HepG2 (cell line): ENCODE measurements around the gene MARCHF9. TPM values are rescaled to one million over a fixed set of nuclear protein-coding genes. Genes with fewer than 3 reads are reported as not detected.

Source experiments
- ATAC-seq: fragments of 200-7000 bp; cut with Tn5 transposase; 3 replicates; pipeline ENCODE4 v1.9.1; 2020; ENCODE audit warnings: mild to moderate bottlenecking, moderate library complexity
- BruUV-seq: library from RNA; stranded (reverse); fragments of 400-500 nt; replicated peaks from 2 replicates; lab custom pipeline; 2021; lab: Mats Ljungman, UMichigan
- CTCF ChIA-PET: fragments of 300-600 bp; formaldehyde crosslinking; extraction: SDS; loops from one replicate; lab custom pipeline; 2021; ENCODE audit warnings: low total read pairs, inconsistent platforms, low intra/inter-chr PET ratio; lab: Yijun Ruan, JAX
- POLR2A ChIA-PET: fragments of 350-600 bp; sonication (Branson Sonifier 250); formaldehyde crosslinking; loops from one replicate; lab custom pipeline; 2020; ENCODE audit warnings: antibody characterized with exemption, inconsistent platforms; lab: Yijun Ruan, JAX
- DNase-seq: peaks from one replicate; pipeline ENCODE4 v3.0.0-alpha.2; 2015; ENCODE audit warnings: low spot score
- FAIRE-seq: peaks from 3 replicates; lab custom pipeline; 2011; peaks lifted over from hg19 to GRCh38; lab: Jason Lieb, UNC
- H2AFZ ChIP-seq: one replicate; pipeline ENCODE4 v1.6.1; 2011; ENCODE audit warnings: low read length, inconsistent platforms
- H3K27ac ChIP-seq: fragments of 300-600 bp; 3 replicates; pipeline ENCODE4 v1.8.0; 2011; ENCODE audit warnings: mixed run types, mild to moderate bottlenecking, mixed read lengths, low read length, inconsistent platforms; ENCODE audit not compliant: insufficient read depth; ENCODE audit errors: extremely low read length
- H3K27me3 ChIP-seq, 2 experiments: fragments of 200-600 bp in 1 of 2; 2 replicates in 1 of 2; 3 replicates in 1 of 2; pipeline versions ENCODE4 v1.6.0 to v1.8.0; 2011; ENCODE audit warnings: low read length in 2 of 2, mild to moderate bottlenecking in 2 of 2, moderate library complexity in 2 of 2, inconsistent platforms in 1 of 2; ENCODE audit not compliant: insufficient read depth in 2 of 2, control insufficient read depth in 1 of 2
- H3K36me3 ChIP-seq, 2 experiments: fragments of 200-600 bp in 1 of 2; replicated peaks in 1 of 2; 2 replicates in 1 of 2; 3 replicates in 1 of 2; pipeline versions ENCODE4 v1.5.1 to v1.8.0; 2011; ENCODE audit warnings: low read length in 2 of 2, inconsistent platforms in 1 of 2; ENCODE audit not compliant: insufficient read depth in 2 of 2, control insufficient read depth in 1 of 2
- H3K4me1 ChIP-seq: 2 replicates; pipeline ENCODE4 v1.5.1; 2012; ENCODE audit warnings: low read length, inconsistent platforms; ENCODE audit not compliant: insufficient read depth
- H3K4me2 ChIP-seq: 2 replicates; pipeline ENCODE4 v1.6.0; 2011; ENCODE audit warnings: low read depth, low read length, inconsistent platforms
- H3K4me3 ChIP-seq, 3 experiments: fragments of 200-600 bp in 1 of 3; sonication (generic), shearing (Covaris generic) in 1 of 3; replicated peaks in 1 of 3; 2 replicates each; pipeline ENCODE4 v1.5.1; 2011 to 2016; ENCODE audit warnings: low read length in 3 of 3, inconsistent platforms in 2 of 3, low read depth in 2 of 3, mild to moderate bottlenecking in 2 of 3, control low read depth in 1 of 3, mixed read lengths in 1 of 3; ENCODE audit not compliant: insufficient read depth in 1 of 3
- H3K79me2 ChIP-seq: one replicate; pipeline ENCODE4 v1.6.1; 2011; ENCODE audit warnings: low read length, inconsistent platforms; ENCODE audit not compliant: insufficient read depth
- H3K9ac ChIP-seq: 2 replicates; pipeline ENCODE4 v1.6.0; 2011; ENCODE audit warnings: mild to moderate bottlenecking, low read depth, low read length, inconsistent platforms; ENCODE audit not compliant: insufficient read depth
- H3K9me3 ChIP-seq: 2 replicates; pipeline ENCODE4 v1.5.1; 2012; ENCODE audit warnings: mild to moderate bottlenecking, low read length
- H4K20me1 ChIP-seq: 2 replicates; pipeline ENCODE4 v1.6.0; 2011; ENCODE audit warnings: inconsistent platforms, mild to moderate bottlenecking, low read length, moderate library complexity; ENCODE audit not compliant: insufficient read depth
- AKNA ChIP-seq: sonication (generic); formaldehyde crosslinking; IDR thresholded peaks from 2 replicates; pipeline ENCODE4 v1.4.0; 2020; ENCODE audit warnings: missing genetic modification reagents, borderline replicate concordance
- DBP ChIP-seq: sonication (generic); formaldehyde crosslinking; IDR thresholded peaks from 2 replicates; pipeline ENCODE4 v1.4.0; 2020; ENCODE audit warnings: missing genetic modification reagents; ENCODE audit errors: not compliant biosample characterization
- MATR3 ChIP-seq: sonication (generic); formaldehyde crosslinking; IDR thresholded peaks from 2 replicates; pipeline ENCODE4 v1.4.0; 2020; ENCODE audit warnings: missing genetic modification reagents
- MTF2 ChIP-seq: sonication (generic); formaldehyde crosslinking; IDR thresholded peaks from 2 replicates; pipeline ENCODE4 v1.5.0; 2020; ENCODE audit warnings: missing genetic modification reagents, borderline replicate concordance
- PCBP2 ChIP-seq: fragments of 200-400 bp; formaldehyde crosslinking; optimal IDR thresholded peaks from 2 replicates; pipeline ENCODE3; 2018; ENCODE audit warnings: low read length, low read depth; ENCODE audit not compliant: poor library complexity, severe bottlenecking
- PHF8 ChIP-seq: sonication (generic); formaldehyde crosslinking; IDR thresholded peaks from 2 replicates; pipeline ENCODE4 v1.5.0; 2020; ENCODE audit warnings: missing genetic modification reagents
- ZBTB14 ChIP-seq: sonication (generic); formaldehyde crosslinking; IDR thresholded peaks from 2 replicates; pipeline ENCODE4 v1.4.0; 2020; ENCODE audit warnings: missing genetic modification reagents
- ZNF282 ChIP-seq: fragments of 450-650 bp; IDR thresholded peaks from 2 replicates; pipeline ENCODE4 v1.6.1; 2018; ENCODE audit not compliant: partially characterized antibody
- ZNF468 ChIP-seq: sonication (generic); formaldehyde crosslinking; IDR thresholded peaks from 2 replicates; pipeline ENCODE4 v1.8.0; 2022; ENCODE audit warnings: mild to moderate bottlenecking, moderate library complexity, missing genetic modification reagents
- ZNF75D ChIP-seq: sonication (generic); formaldehyde crosslinking; IDR thresholded peaks from 2 replicates; pipeline ENCODE4 v1.8.1; 2023; ENCODE audit warnings: missing genetic modification reagents, mild to moderate bottlenecking, borderline replicate concordance
- ZNF788 ChIP-seq: sonication (generic); formaldehyde crosslinking; IDR thresholded peaks from 2 replicates; pipeline ENCODE4 v1.5.0; 2020; ENCODE audit warnings: mild to moderate bottlenecking, missing genetic modification reagents, borderline replicate concordance
- ZZZ3 ChIP-seq: sonication (generic); formaldehyde crosslinking; IDR thresholded peaks from 2 replicates; pipeline ENCODE4 v1.4.0; 2020; ENCODE audit warnings: missing genetic modification reagents, mild to moderate bottlenecking, borderline replicate concordance
- WGBS: methylation state at CpG from one replicate; pipeline ENCODE4 v1.1.6; 2017; ENCODE audit warnings: low lambda C conversion rate; 5-methylcytosine and 5-hydroxymethylcytosine counted together
- in situ Hi-C: cut with HindIII; loops from 2 replicates; pipeline ENCODE4 v1.10.0; 2017; ENCODE audit warnings: low pct_unique_long_range_greater_than_20kb; ENCODE audit not compliant: extremely low pct_ligation_motif_present
- intact Hi-C: fragments of 100-400 bp; cut with micrococcal nuclease; formaldehyde crosslinking; loops from one replicate; pipeline ENCODE4 v1.10.0; 2022; ENCODE audit not compliant: unreplicated experiment
- polyA plus RNA-seq, 8 experiments: library from polyadenylated mRNA; depleted of rRNA in 3 of 8; stranded (reverse) in 7 of 8; unstranded in 1 of 8; fragments of >200 nt; fragmentation: Illumina TruSeq in 4 of 8; extraction: Trizol in 4 of 8; gene quantifications; 2 replicates each; pipeline versions ENCODE4 v1.2.1 to v1.2.3, GENCODE V29; 2011 to 2016; ENCODE audit warnings: low read depth in 4 of 8, missing spikeins in 1 of 8, mixed read lengths in 1 of 8; ENCODE audit not compliant: insufficient read depth in 1 of 8
- total RNA-seq, 5 experiments: library from RNA; depleted of rRNA; stranded (reverse); fragments of >200 nt; fragmentation: Illumina TruSeq; extraction: Trizol; gene quantifications; 2 replicates each; pipeline ENCODE4 v1.2.3, GENCODE V29; 2016; ENCODE audit warnings: low read depth in 1 of 5
- TF ChIP-seq, protein P1 (sequence below): sonication (generic); formaldehyde crosslinking; IDR thresholded peaks from 2 replicates; pipeline ENCODE4 v1.5.1; 2020; ENCODE audit warnings: missing genetic modification reagents, mild to moderate bottlenecking, borderline replicate concordance

MARCHF9 gene
- total and polyA plus RNA-seq, 2 of the 13 experiments (the other 11 are each of a cell fraction or from before 2014, with no cell fraction given): 5.7 to 9.6 TPM

DNA sequence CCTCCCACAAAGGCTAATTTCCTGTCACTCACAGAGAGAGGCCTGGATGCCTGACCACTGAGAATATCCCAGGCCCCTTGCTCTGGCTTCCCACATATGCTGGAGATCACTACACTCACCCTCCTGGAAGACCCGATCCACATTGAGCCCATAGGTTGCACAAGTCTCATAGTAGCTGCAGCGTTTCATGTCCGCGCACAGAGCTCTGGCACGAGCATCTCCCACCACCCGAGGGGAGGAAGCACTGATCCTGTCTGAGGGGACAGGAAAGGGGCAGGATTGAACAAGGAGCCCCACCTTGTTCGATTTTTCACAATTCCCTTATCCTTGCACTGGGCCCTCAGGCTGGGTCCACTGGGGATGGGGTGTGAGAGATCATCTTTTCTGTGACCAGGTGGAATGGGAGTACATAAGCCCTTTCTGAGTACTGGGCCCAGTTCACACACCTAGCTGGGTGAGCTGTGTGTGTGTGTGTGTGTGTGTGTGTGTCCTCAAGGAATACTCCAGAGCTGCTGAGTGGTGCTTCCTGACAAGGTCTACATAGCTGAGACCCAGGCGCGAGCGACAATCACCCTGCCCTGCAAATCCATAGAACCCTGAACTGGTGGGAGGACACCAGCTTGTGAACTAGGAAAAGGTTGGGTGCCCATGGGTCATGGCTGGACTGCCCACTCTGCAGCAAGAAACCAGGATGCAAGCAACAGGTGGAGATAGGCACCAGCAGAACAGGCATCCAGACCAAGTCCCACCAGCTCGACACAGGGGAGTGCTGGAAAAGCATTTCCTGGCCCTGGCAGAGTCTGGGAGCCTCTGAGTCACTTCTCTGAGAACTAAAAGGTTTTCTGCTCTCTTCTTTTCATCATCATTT lies 21.9 kb upstream of the MARCHF9 start:
- Histone ChIP-seq H3K9me3 (no peaks in the 10 kb centered on the region), H3K27ac (no peak overlapping the region), H3K79me2 (no peaks in the 10 kb centered on the region), H3K4me3 (no peak overlapping the region), H3K27me3 (peaks cover 10 to 57% of the 10 kb centered on the region in 2 experiments), H3K4me2 (no peak overlapping the region), H4K20me1 (no peaks in the 10 kb centered on the region), H3K36me3 (no peaks in the 10 kb centered on the region), H3K4me1 (peaks cover 32% of the 10 kb centered on the region), H3K9ac (no peak overlapping the region), H2AFZ (no peak overlapping the region)
- in situ Hi-C loops: no loop called here
- POLR2A ChIA-PET: no interaction called here
- FAIRE-seq (no peak), DNase-seq (no peak), ATAC-seq (no peak)
- intact Hi-C loops: no loop called here
- CTCF ChIA-PET: no interaction called here
- no TSS peak for BruUV-seq
- 25% methylated on average over 6 of the region's 11 CpGs for WGBS
- TF ChIP-seq ZZZ3 (CRISPR knock-in tag) (no peak), ZNF468 (CRISPR knock-in tag) (no peak), PHF8 (no peak), PCBP2 (no peak), ZNF788 (CRISPR knock-in tag) (no peak), ZBTB14 (no peak), ZNF282 (no peak), AKNA (CRISPR knock-in tag) (no peak), DBP (no peak), MATR3 (no peak), MTF2 (CRISPR knock-in tag) (no peak), ZNF75D (CRISPR knock-in tag) (no peak)
- TF ChIP-seq, protein P1, sequence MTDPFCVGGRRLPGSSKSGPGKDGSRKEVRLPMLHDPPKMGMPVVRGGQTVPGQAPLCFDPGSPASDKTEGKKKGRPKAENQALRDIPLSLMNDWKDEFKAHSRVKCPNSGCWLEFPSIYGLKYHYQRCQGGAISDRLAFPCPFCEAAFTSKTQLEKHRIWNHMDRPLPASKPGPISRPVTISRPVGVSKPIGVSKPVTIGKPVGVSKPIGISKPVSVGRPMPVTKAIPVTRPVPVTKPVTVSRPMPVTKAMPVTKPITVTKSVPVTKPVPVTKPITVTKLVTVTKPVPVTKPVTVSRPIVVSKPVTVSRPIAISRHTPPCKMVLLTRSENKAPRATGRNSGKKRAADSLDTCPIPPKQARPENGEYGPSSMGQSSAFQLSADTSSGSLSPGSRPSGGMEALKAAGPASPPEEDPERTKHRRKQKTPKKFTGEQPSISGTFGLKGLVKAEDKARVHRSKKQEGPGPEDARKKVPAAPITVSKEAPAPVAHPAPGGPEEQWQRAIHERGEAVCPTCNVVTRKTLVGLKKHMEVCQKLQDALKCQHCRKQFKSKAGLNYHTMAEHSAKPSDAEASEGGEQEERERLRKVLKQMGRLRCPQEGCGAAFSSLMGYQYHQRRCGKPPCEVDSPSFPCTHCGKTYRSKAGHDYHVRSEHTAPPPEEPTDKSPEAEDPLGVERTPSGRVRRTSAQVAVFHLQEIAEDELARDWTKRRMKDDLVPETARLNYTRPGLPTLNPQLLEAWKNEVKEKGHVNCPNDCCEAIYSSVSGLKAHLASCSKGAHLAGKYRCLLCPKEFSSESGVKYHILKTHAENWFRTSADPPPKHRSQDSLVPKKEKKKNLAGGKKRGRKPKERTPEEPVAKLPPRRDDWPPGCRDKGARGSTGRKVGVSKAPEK (CRISPR knock-in tag): no peak
